HK-2 (cell line): ENCODE data around the gene INPP5D.
"Not testable (repeated sequence)": the region's sequence is repeated elsewhere in the genome, so short reads cannot be mapped to it uniquely, and the experiment has no call there.

Experiments used
- DNase-seq: peaks from one replicate; pipeline ENCODE4 v3.0.0-alpha.2; 2018; ENCODE audit not compliant: unreplicated experiment

Gene INPP5D

DNA sequence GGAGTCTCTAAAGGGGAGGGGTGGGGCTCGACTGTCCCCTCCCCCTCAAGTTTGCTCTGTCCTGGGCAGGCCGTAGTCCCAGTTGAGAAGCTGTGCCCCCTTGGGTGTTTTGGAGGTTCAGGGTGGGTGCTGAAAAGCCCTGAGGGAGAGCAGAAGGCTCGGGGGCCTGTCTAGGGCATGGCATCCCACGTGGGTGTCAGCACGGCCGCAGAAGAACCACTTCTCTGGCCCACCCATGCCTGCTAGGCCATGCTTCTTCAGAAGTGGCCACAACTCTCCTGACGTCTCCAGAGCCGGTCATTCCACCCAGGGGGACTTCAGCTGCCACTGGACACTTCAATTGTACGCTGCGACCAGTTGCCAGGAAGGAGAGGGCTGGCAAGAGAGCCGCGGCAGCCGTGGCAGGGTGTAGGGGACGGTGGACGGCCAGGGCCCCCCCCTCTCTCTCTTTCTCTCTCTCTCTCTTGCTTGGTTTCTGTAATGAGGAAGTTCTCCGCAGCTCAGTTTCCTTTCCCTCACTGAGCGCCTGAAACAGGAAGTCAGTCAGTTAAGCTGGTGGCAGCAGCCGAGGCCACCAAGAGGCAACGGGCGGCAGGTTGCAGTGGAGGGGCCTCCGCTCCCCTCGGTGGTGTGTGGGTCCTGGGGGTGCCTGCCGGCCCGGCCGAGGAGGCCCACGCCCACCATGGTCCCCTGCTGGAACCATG lies at the start of gene INPP5D:
TSS of gene INPP5D (plus strand) at position 546 of the 704 bp plus-strand sequence. CDS start at position 683, 137 bp downstream.
- no peak for DNase-seq

DNA sequence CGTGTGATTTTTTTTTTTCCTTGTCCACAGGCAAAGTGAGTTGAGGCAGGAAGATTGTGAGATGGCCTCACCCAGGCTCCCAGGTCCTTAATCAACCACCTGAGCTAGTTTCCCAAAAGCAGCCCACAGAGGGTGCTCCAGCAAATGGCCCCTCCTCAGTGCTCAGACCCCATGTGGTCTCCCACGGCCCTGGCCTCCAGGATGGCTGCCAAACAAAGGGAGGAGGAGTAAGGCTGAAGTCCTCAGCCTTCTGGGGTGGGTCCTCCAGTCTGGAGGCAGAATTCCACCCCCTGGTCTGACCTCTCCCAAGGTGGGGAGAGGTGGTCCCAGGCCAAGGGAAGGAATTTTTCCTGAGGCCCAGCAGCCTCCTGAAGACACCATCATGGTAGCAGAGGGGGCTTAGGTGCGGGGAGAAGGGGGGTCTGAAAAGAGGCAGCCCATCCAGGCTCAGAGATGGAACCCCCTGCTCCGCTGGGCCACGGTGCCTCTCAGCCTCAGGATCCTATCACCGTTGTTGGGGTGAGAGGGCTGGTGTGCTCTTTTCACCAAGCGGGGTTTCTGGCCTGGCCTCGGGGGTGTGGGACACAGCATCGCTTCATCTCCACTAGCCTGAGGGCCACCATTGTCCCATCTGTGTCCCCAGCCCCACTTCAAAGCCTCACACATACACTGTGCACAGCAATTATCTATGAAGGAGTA lies 49.4 kb upstream of the INPP5D start:
- DNase-seq, result no peak

- DNase-seq, result no peak
Measured at GRCh38 chr2:233011268-233011650, 48.9 kb upstream of the INPP5D start.

GRCh38 chr2:233011702-233012131 lies 48.4 kb upstream of the INPP5D start:
- DNase-seq, result no peak

DNA sequence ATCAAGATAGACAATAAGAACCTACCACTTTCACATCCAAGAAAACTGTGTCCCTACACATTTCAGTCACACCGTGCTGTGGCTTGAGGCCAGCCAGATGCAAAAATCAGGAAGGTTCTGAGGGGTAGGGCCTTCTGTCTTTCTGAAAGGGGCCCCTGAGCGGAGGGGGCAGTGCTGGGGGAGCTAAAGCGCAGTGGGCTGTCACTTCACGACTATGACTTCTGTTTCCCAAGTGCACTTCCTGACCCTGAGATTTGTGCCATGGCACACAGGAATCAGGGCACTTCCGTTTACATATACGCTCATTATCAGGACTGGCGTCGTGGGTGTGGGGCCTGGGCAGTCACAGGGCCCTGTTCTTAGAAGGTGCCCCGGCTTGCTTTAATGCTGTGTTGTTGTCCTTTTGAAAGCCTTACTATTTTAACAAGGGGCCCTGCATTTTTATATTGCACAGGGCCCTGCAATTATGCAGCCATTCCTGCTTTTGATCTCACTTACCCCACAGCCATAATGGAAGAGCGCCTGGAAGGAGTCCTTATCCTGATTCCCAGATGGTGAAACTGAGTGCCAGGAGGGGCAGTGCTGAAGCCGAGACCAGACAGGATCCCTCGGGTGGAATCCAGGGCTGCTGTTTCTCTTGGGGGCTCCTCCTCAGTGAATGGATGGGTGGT lies 47.7 kb upstream of the INPP5D start:
- no peak for DNase-seq

DNA sequence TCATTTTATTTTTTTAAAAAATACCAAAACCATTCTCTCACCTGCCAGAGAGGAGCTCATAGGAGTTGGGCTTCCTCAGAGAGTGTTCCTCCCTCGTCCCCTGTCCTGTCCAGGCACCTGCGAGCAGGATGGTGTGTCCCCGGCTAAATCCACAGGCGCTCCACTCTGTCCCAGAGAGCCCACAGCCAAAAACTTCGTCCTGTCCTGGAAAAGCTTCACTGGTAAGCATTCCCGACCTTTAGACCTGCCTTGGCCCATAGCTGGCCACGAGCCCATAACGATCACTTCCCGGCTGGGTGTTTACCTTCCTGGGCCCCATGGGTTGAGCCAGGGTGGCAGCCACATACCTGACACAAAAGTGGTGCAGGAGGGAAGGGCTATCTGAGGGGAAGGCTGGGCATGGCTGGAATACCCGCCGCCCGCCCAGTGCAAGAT lies 47.1 kb upstream of the INPP5D start, which contains the start of gene NGEF:
TSS of gene NGEF (minus strand) at position 230 of the 435 bp plus-strand sequence. CDS start 38,366 bp downstream, outside the sequence.
- DNase-seq, result no peak

DNA sequence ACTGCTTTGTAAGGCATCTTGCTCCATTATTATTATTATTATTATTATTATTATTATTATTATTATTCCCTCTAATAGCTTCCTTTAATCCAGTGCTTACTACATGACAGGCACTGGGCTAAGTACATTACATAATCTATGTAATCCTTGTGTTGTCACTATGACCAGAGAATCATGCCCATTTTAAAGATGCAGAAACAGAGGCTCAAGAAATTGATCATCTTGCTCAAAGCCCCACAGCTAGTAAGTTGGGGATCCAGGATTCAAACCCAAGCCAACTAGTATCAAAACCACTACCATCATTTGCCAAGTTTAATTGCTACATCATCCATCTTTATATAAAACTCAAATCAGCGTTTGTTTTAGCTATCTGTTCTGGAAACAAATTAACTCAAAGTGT lies 46.5 kb upstream of the INPP5D start:
- DNase-seq, result no peak

GRCh38 chr2:233015019-233015645 lies 45.0 kb upstream of the INPP5D start:
- no peak for DNase-seq

DNA sequence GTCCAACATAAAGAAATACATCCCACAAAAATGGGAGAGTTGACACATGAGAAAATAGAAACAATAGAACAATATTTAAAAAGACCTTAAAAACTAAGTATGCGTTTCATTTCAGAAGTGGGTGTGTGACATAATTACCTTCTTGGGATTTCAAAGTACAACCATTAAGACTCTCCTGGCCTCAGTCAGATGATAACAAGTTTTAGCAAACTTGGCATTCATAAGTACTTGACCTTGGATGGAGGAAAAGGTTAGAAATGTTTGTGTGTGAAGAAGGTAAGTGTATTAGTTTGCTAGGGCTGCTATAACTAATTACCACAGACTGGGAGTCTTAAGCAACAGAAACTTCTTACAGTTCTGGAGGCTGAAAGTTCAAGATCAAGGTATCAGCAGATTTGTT lies 42.2 kb upstream of the INPP5D start:
- DNase-seq, result no peak

- not testable (repeated sequence) for DNase-seq
Measured at GRCh38 chr2:233019610-233020009, 40.5 kb upstream of the INPP5D start.

DNA sequence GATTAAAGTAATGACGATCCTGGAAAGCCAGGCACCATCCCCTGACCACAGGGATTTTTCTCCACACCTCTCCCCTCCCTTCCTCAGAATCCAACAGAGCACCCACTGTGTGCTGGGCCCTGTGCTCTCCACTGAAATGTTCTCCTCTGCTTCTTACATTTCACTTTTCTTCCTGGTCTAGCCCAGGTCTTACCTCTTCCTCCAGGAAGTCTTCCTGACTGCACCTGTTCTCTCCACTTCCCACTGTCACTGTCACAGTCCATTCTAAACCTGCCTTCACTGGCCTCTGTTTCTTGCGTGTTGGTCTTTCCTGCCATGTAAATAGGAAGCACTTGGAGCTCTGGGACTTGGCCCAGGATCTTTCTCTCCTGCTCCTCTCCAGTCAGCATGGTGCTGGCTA lies 39.7 kb upstream of the INPP5D start:
- DNase-seq, result no peak

DNA sequence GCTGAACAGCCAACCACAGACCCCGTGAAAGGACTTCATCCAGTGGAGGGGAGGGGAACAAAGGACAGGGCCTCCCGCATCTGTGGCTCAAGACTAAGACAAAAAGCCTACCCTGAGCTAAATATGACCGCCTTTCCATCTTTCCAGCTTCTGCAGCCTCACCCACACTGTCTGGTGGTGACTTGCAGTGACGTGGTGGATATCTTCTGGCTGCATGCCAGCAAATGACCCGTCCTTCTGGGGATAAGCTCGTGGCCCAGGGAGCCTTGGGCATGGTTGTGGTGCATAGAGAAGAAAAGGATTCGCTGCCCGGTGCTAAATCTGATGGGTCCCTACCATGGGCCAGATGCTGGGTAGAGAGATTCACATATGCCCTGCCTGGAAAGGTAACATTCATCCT lies 38.4 kb upstream of the INPP5D start:
- no peak for DNase-seq

- DNase-seq, result no peak
Measured at GRCh38 chr2:233022561-233022960, 37.6 kb upstream of the INPP5D start.

GRCh38 chr2:233023007-233023760 lies 37.0 kb upstream of the INPP5D start:
- DNase-seq, result no peak

- no peak for DNase-seq
Measured at GRCh38 chr2:233023761-233024410, 36.3 kb upstream of the INPP5D start.

DNA sequence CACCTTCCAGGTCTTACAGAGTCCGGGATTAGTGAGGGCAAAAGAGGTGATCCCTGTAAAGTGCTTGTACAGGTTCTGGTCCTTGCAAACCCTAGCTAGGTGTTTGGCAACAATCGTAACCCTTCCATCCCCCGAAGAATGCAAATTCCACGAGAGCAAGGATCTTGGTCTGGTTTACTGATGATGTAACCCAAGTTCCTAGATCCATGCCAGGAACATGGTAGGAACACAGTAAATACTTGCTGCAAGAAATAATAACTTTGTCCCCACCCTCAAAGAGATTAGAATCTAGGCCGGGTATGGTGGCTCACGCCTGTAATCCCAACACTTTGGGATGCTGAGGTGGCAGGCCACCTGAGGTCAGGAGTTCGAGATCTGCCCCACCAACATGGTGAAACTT lies 34.4 kb upstream of the INPP5D start:
- DNase-seq, result no peak

- no peak for DNase-seq
Measured at GRCh38 chr2:233026198-233026813, 33.8 kb upstream of the INPP5D start.

DNA sequence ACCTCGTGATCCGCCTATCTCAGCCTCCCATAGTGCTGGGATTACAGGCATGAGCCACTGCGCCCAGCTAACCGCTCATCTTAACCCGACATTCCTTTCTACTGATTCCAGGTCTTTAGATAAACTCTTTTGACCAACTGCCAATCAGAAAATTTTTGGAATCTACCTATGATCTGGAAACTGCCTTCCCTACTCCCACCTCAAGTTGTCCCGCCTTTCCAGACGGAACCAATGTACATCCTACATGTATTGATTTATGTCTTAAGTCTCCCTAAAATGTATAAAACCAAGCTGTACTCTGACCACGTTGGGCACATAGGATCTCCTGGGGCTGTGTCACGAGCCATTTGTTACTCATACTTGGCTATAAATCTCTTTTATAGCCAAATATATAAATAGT lies 30.8 kb upstream of the INPP5D start:
- no peak for DNase-seq

DNA sequence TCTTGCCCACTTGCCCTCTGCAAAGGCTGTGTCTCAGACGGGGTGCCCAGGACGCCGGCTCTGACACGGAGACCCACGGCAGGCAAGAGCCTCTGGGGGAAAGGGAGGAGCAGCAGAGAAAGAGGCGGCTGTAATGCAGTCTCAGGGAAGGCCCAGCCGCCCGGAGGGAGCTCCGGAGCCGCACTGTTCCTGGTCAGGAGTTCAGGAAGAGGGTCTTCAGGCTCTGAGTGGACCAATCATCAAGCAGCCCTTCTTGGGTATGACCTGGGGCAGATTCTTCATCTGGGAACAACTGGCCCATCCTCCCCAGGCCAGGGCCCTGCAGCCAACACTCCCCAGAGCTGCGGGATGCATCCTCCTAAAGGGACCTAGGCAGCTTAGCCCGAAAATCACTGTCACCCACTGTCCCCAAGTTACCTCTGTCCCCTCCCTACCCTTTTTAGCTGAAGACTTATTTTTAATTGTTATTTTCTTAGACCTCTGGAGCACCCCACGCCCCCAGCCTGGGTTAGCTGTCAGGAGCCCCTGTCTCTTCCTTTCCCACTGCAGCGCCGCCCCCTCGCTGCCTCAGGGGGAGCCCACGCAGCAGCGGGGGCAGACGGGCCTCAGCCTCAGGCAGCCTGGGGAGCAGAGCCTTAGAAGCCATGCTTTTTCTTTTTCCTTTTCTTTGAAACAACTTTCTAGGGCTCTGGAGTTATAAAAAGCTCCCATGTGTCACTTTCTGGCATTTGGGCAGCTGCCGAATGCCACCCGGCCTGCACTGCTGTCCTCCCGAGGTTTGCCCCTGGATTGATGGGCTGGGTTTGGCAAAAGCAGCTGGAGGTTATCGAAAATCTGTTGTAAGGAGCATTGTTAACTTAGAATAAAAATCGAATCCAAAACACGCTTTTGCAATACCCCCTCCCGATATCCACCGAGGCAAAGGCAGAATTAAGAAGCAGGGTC lies 28.3 kb upstream of the INPP5D start:
- DNase-seq, result no peak
